ENCODE data around the gene MSH2.

DNA sequence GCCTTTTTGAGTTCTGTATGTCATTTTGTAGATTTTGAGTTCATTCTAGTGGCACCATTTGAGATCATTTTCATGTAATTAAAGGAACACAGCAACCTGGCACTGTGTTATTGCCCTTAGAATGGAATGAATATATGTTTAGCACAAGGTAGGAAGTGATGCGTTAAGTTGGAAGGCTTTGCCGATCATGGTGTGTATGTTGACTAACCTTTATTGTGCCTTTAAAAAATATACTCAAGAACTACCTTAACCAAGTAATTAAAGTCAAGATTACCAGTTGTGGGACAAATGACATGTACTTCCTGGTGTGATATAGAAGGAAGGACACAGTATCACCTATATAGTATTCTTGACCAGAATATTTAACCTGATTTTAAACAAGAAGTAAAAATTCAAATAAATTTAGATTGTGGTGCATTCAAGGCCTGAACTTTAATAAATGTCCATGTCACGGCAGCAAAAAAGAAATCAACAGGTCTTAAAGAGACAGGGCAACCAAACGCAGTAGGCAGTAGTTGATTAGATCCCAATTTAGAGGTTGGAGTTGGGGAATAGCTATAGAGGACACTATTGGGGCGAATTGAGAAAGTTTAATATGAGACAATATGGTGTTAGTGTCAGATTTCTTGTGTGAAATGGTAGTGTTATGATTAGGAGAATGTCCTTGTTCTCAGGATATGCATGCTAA is 68.6 kb downstream of the MSH2 start:
- TF ChIP-seq, protein P1, sequence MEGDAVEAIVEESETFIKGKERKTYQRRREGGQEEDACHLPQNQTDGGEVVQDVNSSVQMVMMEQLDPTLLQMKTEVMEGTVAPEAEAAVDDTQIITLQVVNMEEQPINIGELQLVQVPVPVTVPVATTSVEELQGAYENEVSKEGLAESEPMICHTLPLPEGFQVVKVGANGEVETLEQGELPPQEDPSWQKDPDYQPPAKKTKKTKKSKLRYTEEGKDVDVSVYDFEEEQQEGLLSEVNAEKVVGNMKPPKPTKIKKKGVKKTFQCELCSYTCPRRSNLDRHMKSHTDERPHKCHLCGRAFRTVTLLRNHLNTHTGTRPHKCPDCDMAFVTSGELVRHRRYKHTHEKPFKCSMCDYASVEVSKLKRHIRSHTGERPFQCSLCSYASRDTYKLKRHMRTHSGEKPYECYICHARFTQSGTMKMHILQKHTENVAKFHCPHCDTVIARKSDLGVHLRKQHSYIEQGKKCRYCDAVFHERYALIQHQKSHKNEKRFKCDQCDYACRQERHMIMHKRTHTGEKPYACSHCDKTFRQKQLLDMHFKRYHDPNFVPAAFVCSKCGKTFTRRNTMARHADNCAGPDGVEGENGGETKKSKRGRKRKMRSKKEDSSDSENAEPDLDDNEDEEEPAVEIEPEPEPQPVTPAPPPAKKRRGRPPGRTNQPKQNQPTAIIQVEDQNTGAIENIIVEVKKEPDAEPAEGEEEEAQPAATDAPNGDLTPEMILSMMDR (IDR thresholded peaks at IDR 0.05; ENCODE audit: poor library complexity) = no peak
- TF ChIP-seq EZH2phosphoT487 (IDR thresholded peaks at IDR 0.05; ENCODE audit: low read depth, severe bottlenecking, unreplicated experiment) (no peak), EZH2 (IDR thresholded peaks at IDR 0.05; ENCODE audit: borderline replicate concordance) (no peak)
